GM12878 (cell line): ENCODE data around the gene PPP6R1. TPM values are rescaled to one million over a fixed set of nuclear protein-coding genes. Genes with fewer than 3 reads are reported as not detected.

Experiments used
- ATAC-seq: fragments of 200-7000 bp; cut with Tn5 transposase; 3 replicates; pipeline ENCODE4 v1.9.1; 2020; ENCODE audit warnings: mild to moderate bottlenecking, moderate library complexity
- BruUV-seq: library from RNA; stranded (reverse); fragments of 400-500 nt; replicated peaks from 2 replicates; lab custom pipeline; 2021; lab: Mats Ljungman, UMichigan
- CTCF ChIA-PET: fragments of 300-600 bp; sonication (Branson Sonifier 250); formaldehyde crosslinking; extraction: SDS; loops from one replicate; lab custom pipeline; 2021; ENCODE audit warnings: inconsistent platforms; lab: Yijun Ruan, JAX
- POLR2A ChIA-PET: fragments of 350-600 bp; formaldehyde crosslinking; extraction: SDS; loops from one replicate; lab custom pipeline; 2021; ENCODE audit warnings: inconsistent platforms; lab: Charles Lee
- RAD21 ChIA-PET: fragments of 300-600 bp; sonication (Branson Sonifier 250); formaldehyde crosslinking; loops from one replicate; lab custom pipeline; 2023; ENCODE audit warnings: antibody characterized with exemption; ENCODE audit not compliant: unreplicated experiment; lab: Charles Lee
- SMC1A ChIA-PET: fragments of 300-600 bp; sonication (Branson Sonifier 250); formaldehyde crosslinking; loops from one replicate; lab custom pipeline; 2023; ENCODE audit not compliant: unreplicated experiment, uncharacterized antibody; lab: Charles Lee
- DNase-seq: peaks from one replicate; pipeline ENCODE4 v3.0.0-alpha.2; 2011; ENCODE audit warnings: low read depth, low spot score
- FAIRE-seq: peaks from 3 replicates; lab custom pipeline; 2011; peaks lifted over from hg19 to GRCh38; lab: Jason Lieb, UNC
- H2AFZ ChIP-seq: 2 replicates; pipeline ENCODE4 v1.6.0; 2011; ENCODE audit warnings: low read depth, low read length, control low read depth; ENCODE audit not compliant: control insufficient read depth
- H3K27ac ChIP-seq: 2 replicates; pipeline ENCODE4 v1.5.1; 2011; ENCODE audit warnings: control low read depth; ENCODE audit not compliant: control insufficient read depth, insufficient read depth
- H3K27me3 ChIP-seq, 2 experiments: replicated peaks in 1 of 2; 2 replicates each; pipeline versions ENCODE4 v1.6.0 to v1.6.1; 2011; ENCODE audit warnings: low read length in 1 of 2; ENCODE audit not compliant: control insufficient read depth in 2 of 2, insufficient read depth in 2 of 2
- H3K36me3 ChIP-seq, 2 experiments: 2 replicates each; pipeline ENCODE4 v1.5.1; 2011; ENCODE audit warnings: low read length in 1 of 2; ENCODE audit not compliant: control insufficient read depth in 2 of 2, insufficient read depth in 2 of 2
- H3K4me1 ChIP-seq: 2 replicates; pipeline ENCODE4 v1.6.1; 2011; ENCODE audit warnings: mild to moderate bottlenecking, low read length, moderate library complexity, mixed read lengths; ENCODE audit not compliant: control insufficient read depth, insufficient read depth
- H3K4me2 ChIP-seq: 2 replicates; pipeline ENCODE4 v1.6.0; 2011; ENCODE audit warnings: control low read depth; ENCODE audit not compliant: control insufficient read depth, insufficient read depth
- H3K4me3 ChIP-seq: fragments of 200-600 bp; sonication (generic); 2 replicates; pipeline ENCODE4 v1.5.1; 2016
- H3K79me2 ChIP-seq: 2 replicates; pipeline ENCODE4 v1.6.0; 2011; ENCODE audit warnings: low read length; ENCODE audit not compliant: control insufficient read depth, insufficient read depth
- H3K9ac ChIP-seq: 2 replicates; pipeline ENCODE4 v1.8.0; 2011; ENCODE audit warnings: low read length, control low read depth, mixed read lengths; ENCODE audit not compliant: control insufficient read depth, insufficient read depth
- H3K9me3 ChIP-seq: replicated peaks from 3 replicates; pipeline ENCODE4 v1.5.1; 2011; ENCODE audit warnings: mild to moderate bottlenecking, low read length; ENCODE audit not compliant: control insufficient read depth, insufficient read depth
- H4K20me1 ChIP-seq: 2 replicates; pipeline ENCODE4 v1.6.0; 2011; ENCODE audit not compliant: control insufficient read depth, insufficient read depth
- GATAD2B ChIP-seq: fragments of 450-650 bp; conservative IDR thresholded peaks from 2 replicates; pipeline ENCODE4 v1.6.1; 2017; ENCODE audit warnings: low read depth, mild to moderate bottlenecking, moderate library complexity
- PAX5 ChIP-seq: IDR thresholded peaks from 2 replicates; pipeline ENCODE4 v1.6.1; 2011; ENCODE audit warnings: low read depth, low read length, borderline replicate concordance
- WGBS: methylation state at CpG from one replicate; pipeline ENCODE4 v1.1.6; 2016; ENCODE audit warnings: low lambda C conversion rate; ENCODE audit not compliant: insufficient replicate concordance, insufficient coverage; ENCODE audit errors: missing lambda C conversion rate; 5-methylcytosine and 5-hydroxymethylcytosine counted together
- in situ Hi-C: fragments of 300-500 bp; cut with MboI; formaldehyde crosslinking; loops from 9 replicates; pipeline ENCODE4 v1.14.3; 2018; ENCODE audit warnings: mixed read lengths
- intact Hi-C: fragments of 100-400 bp; cut with micrococcal nuclease; formaldehyde crosslinking; loops from one replicate; pipeline ENCODE4 v1.14.2; 2022; ENCODE audit not compliant: unreplicated experiment
- polyA plus RNA-seq, 11 experiments: library from polyadenylated mRNA; depleted of rRNA in 4 of 11; unstranded in 6 of 11; stranded (reverse) in 5 of 11; fragments of >200 nt; fragmentation: Nextera tagmentation in 4 of 11; fragmentation: Illumina TruSeq in 1 of 11; extraction: Ambion mirVana in 4 of 11; extraction: Trizol in 1 of 11; gene quantifications; 1 replicate in 1 of 11; 2 replicates in 10 of 11; pipeline versions ENCODE4 v1.2.1 to v1.2.3, GENCODE V29; 2011 to 2016; ENCODE audit warnings: inconsistent platforms in 2 of 11, missing spikeins in 2 of 11, low read depth in 1 of 11
- total RNA-seq, 4 experiments: library from RNA; depleted of rRNA in 3 of 4; stranded (reverse); fragments of >200 nt in 3 of 4; fragmentation: Illumina TruSeq in 1 of 4; extraction: Trizol in 1 of 4; gene quantifications; 2 replicates each; pipeline versions ENCODE4 v1.2.1 to v1.2.3, GENCODE V29; 2013 to 2021
- TF ChIP-seq, protein P1 (sequence below): IDR thresholded peaks from 2 replicates; pipeline ENCODE4 v1.6.1; 2012; ENCODE audit warnings: improper control_type of control experiment, low read depth, low read length; ENCODE audit not compliant: insufficient replicate concordance

Gene PPP6R1
- total and polyA plus RNA-seq, 10 of the 15 experiments (the other 5 are each of a cell fraction or from before 2014, with no cell fraction given) = 0.80 to 173 (median 63.7) TPM

DNA sequence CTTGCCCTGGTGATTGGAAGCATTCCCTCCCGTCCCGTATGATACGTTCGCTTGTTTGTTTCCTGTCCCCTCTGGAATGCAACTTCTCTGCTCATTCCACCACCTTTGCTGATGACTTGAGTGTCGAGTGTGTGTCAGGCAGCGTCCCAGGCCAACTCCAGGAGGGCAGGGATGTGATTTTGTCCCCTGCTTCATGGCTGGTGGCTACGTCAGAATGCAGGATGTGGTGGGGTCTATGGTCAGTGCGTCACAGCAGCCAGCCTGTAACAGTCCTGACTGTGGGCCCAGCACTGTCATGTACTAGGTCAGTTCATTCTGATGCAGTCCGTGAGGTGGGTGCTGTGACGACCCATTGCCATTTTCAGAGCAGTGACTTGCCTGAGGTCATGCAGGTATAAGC lies 41.2 kb upstream of the PPP6R1 start:
- WGBS = 79% methylated on average over 10 of the region's 10 CpGs
- no peak overlapping the region for H3K27ac ChIP-seq
- intact Hi-C loops = loop anchor here (5.0 kb wide), 1 partner anchor 82 kb away; the partner anchor contains the start of gene TMEM238
- H3K9ac ChIP-seq = no peak overlapping the region
- BruUV-seq = no TSS peak
- no peaks in the 10 kb centered on the region for H3K27me3 ChIP-seq
- no peaks in the 10 kb centered on the region for H3K79me2 ChIP-seq
- H4K20me1 ChIP-seq = no peaks in the 10 kb centered on the region
- SMC1A ChIA-PET = interaction anchor here (1.2 to 3.5 kb wide), 3 partner anchors 38 to 84 kb away, joined by 3 to 22 read pairs (median 16); partner anchors contain the start of genes KMT5C and TMEM238
- no peak overlapping the region for H3K4me2 ChIP-seq
- RAD21 ChIA-PET = no interaction called here
- no peak for DNase-seq
- no peak overlapping the region for H3K4me3 ChIP-seq
- H3K36me3 ChIP-seq = no peaks in the 10 kb centered on the region
- CTCF ChIA-PET = interaction anchor here (3.1 to 3.8 kb wide), 2 partner anchors 39 to 84 kb away, joined by 32 to 49 read pairs; partner anchors contain the start of genes KMT5C and TMEM238
- POLR2A ChIA-PET = interaction anchor here (2.8 kb wide), 1 partner anchor 84 kb away, joined by 9 read pairs; the partner anchor contains the start of gene TMEM238
- H2AFZ ChIP-seq = no peak overlapping the region
- no peak for FAIRE-seq
- TF ChIP-seq GATAD2B = no peak
- TF ChIP-seq, protein P1, sequence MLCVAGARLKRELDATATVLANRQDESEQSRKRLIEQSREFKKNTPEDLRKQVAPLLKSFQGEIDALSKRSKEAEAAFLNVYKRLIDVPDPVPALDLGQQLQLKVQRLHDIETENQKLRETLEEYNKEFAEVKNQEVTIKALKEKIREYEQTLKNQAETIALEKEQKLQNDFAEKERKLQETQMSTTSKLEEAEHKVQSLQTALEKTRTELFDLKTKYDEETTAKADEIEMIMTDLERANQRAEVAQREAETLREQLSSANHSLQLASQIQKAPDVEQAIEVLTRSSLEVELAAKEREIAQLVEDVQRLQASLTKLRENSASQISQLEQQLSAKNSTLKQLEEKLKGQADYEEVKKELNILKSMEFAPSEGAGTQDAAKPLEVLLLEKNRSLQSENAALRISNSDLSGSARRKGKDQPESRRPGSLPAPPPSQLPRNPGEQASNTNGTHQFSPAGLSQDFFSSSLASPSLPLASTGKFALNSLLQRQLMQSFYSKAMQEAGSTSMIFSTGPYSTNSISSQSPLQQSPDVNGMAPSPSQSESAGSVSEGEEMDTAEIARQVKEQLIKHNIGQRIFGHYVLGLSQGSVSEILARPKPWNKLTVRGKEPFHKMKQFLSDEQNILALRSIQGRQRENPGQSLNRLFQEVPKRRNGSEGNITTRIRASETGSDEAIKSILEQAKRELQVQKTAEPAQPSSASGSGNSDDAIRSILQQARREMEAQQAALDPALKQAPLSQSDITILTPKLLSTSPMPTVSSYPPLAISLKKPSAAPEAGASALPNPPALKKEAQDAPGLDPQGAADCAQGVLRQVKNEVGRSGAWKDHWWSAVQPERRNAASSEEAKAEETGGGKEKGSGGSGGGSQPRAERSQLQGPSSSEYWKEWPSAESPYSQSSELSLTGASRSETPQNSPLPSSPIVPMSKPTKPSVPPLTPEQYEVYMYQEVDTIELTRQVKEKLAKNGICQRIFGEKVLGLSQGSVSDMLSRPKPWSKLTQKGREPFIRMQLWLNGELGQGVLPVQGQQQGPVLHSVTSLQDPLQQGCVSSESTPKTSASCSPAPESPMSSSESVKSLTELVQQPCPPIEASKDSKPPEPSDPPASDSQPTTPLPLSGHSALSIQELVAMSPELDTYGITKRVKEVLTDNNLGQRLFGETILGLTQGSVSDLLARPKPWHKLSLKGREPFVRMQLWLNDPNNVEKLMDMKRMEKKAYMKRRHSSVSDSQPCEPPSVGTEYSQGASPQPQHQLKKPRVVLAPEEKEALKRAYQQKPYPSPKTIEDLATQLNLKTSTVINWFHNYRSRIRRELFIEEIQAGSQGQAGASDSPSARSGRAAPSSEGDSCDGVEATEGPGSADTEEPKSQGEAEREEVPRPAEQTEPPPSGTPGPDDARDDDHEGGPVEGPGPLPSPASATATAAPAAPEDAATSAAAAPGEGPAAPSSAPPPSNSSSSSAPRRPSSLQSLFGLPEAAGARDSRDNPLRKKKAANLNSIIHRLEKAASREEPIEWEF = no peak
- TF ChIP-seq PAX5 = no peak
- H3K4me1 ChIP-seq = peaks cover 11% of the 10 kb centered on the region
- in situ Hi-C loops = no loop called here
- ATAC-seq = no peak
- H3K9me3 ChIP-seq = no peaks in the 10 kb centered on the region
